K562 (cell line): Measurements from ENCODE around the gene RXRB. TPM values are rescaled to one million over a fixed set of nuclear protein-coding genes. Genes with fewer than 3 reads are reported as not detected.

Experiments used
- COPS2 ChIP-seq: fragments of 450-650 bp; conservative IDR thresholded peaks from 2 replicates; pipeline ENCODE4 v1.6.1; 2016; ENCODE audit warnings: mild to moderate bottlenecking, moderate library complexity
- CREM ChIP-seq: IDR thresholded peaks from 2 replicates; pipeline ENCODE4 v1.6.1; 2014; ENCODE audit warnings: antibody characterized with exemption, low read depth
- DDX20 ChIP-seq: fragments of 450-650 bp; IDR thresholded peaks from 2 replicates; pipeline ENCODE4 v1.6.1; 2016; ENCODE audit warnings: missing genetic modification characterization, low read depth, mild to moderate bottlenecking, missing compliant biosample characterization, moderate library complexity
- DEAF1 ChIP-seq: fragments of 450-650 bp; formaldehyde crosslinking; IDR thresholded peaks from 2 replicates; pipeline ENCODE4 v1.4.0; 2020; ENCODE audit warnings: mild to moderate bottlenecking, moderate library complexity
- ETV1 ChIP-seq: fragments of 450-650 bp; conservative IDR thresholded peaks from 2 replicates; pipeline ENCODE4 v1.6.1; 2016; ENCODE audit warnings: missing genetic modification characterization, control low read depth, low read depth, missing compliant biosample characterization
- EZH2 ChIP-seq: IDR thresholded peaks from 2 replicates; pipeline ENCODE4 v1.6.1; 2012; ENCODE audit warnings: low read depth, mild to moderate bottlenecking, inconsistent platforms, low read length, borderline replicate concordance
- FIP1L1 ChIP-seq: fragments of 200-400 bp; formaldehyde crosslinking; IDR thresholded peaks from 2 replicates; pipeline ENCODE4 v1.6.1; 2018; ENCODE audit warnings: mild to moderate bottlenecking, low read depth, low read length; ENCODE audit not compliant: poor library complexity, severe bottlenecking
- FOXK1 ChIP-seq: sonication (generic); formaldehyde crosslinking; IDR thresholded peaks from 2 replicates; pipeline ENCODE4 v1.8.0; 2022; ENCODE audit warnings: missing genetic modification reagents, mild to moderate bottlenecking, borderline replicate concordance
- MCM3 ChIP-seq: fragments of 450-650 bp; IDR thresholded peaks from 2 replicates; pipeline ENCODE4 v1.6.1; 2016
- POLR3A ChIP-seq: IDR thresholded peaks from 2 replicates; pipeline ENCODE4 v1.6.1; 2011; ENCODE audit warnings: borderline replicate concordance, mild to moderate bottlenecking, moderate library complexity; ENCODE audit not compliant: insufficient read length, insufficient read depth; ENCODE audit errors: extremely low read depth
- PTRF ChIP-seq: fragments of 450-650 bp; IDR thresholded peaks from 2 replicates; pipeline ENCODE4 v1.6.1; 2016; ENCODE audit warnings: mild to moderate bottlenecking, missing genetic modification characterization, missing compliant biosample characterization
- PTTG1 ChIP-seq: fragments of 450-650 bp; IDR thresholded peaks from 2 replicates; pipeline ENCODE4 v1.6.1; 2016; ENCODE audit warnings: low read depth, mild to moderate bottlenecking, missing genetic modification characterization, missing compliant biosample characterization
- PURB ChIP-seq: sonication (generic); formaldehyde crosslinking; IDR thresholded peaks from 2 replicates; pipeline ENCODE4 v1.9.0; 2021; ENCODE audit warnings: low read depth, mild to moderate bottlenecking, missing genetic modification reagents
- TAF7 ChIP-seq: fragments of 450-650 bp; IDR thresholded peaks from 2 replicates; pipeline ENCODE4 v1.6.1; 2016; ENCODE audit warnings: missing genetic modification characterization, missing compliant biosample characterization
- TCF7L2 ChIP-seq: fragments of 150-350 bp; IDR thresholded peaks from 2 replicates; pipeline ENCODE4 v1.6.1; 2016; ENCODE audit warnings: low read depth, mild to moderate bottlenecking, low read length, moderate library complexity
- XRCC5 ChIP-seq: fragments of 200-400 bp; formaldehyde crosslinking; IDR thresholded peaks from 2 replicates; pipeline ENCODE4 v1.6.1; 2017; ENCODE audit warnings: low read depth, mild to moderate bottlenecking, low read length
- ZBTB34 ChIP-seq: fragments of 250-450 bp; sonication (Bioruptor Pico); IDR thresholded peaks from 2 replicates; pipeline ENCODE4 v1.8.0; 2021; ENCODE audit warnings: mild to moderate bottlenecking, moderate library complexity
- ZKSCAN8 ChIP-seq: fragments of 200-800 bp; sonication (Bioruptor generic); IDR thresholded peaks from 2 replicates; pipeline ENCODE4 v1.6.1; 2016; ENCODE audit warnings: missing genetic modification characterization, missing compliant biosample characterization
- ZNF140 ChIP-seq: fragments of 250-450 bp; sonication (Bioruptor Pico); IDR thresholded peaks from 2 replicates; pipeline ENCODE4 v1.8.0; 2021; ENCODE audit warnings: moderate library complexity, mild to moderate bottlenecking, inconsistent platforms
- ZNF444 ChIP-seq: fragments of 250-450 bp; sonication (Bioruptor Pico); IDR thresholded peaks from 2 replicates; pipeline ENCODE4 v1.4.0; 2020; ENCODE audit warnings: mild to moderate bottlenecking, moderate library complexity
- ZNF766 ChIP-seq: fragments of 200-800 bp; sonication (Bioruptor generic); conservative IDR thresholded peaks from 2 replicates; pipeline ENCODE4 v1.6.1; 2016; ENCODE audit warnings: missing genetic modification characterization, missing compliant biosample characterization
- polyA plus RNA-seq, 8 experiments: library from polyadenylated mRNA; depleted of rRNA in 4 of 8; stranded (reverse) in 5 of 8; unstranded in 3 of 8; fragments of >200 nt; fragmentation: Nextera tagmentation in 2 of 8; fragmentation: Illumina TruSeq in 1 of 8; extraction: Ambion mirVana in 2 of 8; extraction: Trizol in 1 of 8; gene quantifications; 2 replicates each; pipeline versions ENCODE4 v1.2.1 to v1.2.3, GENCODE V29; 2011 to 2014; ENCODE audit warnings: inconsistent platforms in 1 of 8, missing spikeins in 1 of 8
- total RNA-seq, 7 experiments: library from RNA; depleted of rRNA in 6 of 7; stranded (reverse); fragments of >200 nt in 6 of 7; fragmentation: Illumina TruSeq in 2 of 7; extraction: Trizol in 2 of 7; gene quantifications; 2 replicates each; pipeline versions ENCODE4 v1.2.1 to v1.2.3, GENCODE V29; 2011 to 2021; ENCODE audit warnings: low replicate concordance in 1 of 7
- TF ChIP-seq, protein P1 (sequence below), 2 experiments: fragments of 150-350 bp in 1 of 2; IDR thresholded peaks; 2 replicates each; pipeline ENCODE4 v1.6.1; 2012 to 2016; ENCODE audit warnings: low read depth in 2 of 2, low read length in 2 of 2, mild to moderate bottlenecking in 1 of 2, moderate library complexity in 1 of 2

The RXRB gene
- total and polyA plus RNA-seq, 9 of the 15 experiments (the other 6 are each of a cell fraction or from before 2014, with no cell fraction given), result 0.76 to 35.5 (median 18.4) TPM

DNA sequence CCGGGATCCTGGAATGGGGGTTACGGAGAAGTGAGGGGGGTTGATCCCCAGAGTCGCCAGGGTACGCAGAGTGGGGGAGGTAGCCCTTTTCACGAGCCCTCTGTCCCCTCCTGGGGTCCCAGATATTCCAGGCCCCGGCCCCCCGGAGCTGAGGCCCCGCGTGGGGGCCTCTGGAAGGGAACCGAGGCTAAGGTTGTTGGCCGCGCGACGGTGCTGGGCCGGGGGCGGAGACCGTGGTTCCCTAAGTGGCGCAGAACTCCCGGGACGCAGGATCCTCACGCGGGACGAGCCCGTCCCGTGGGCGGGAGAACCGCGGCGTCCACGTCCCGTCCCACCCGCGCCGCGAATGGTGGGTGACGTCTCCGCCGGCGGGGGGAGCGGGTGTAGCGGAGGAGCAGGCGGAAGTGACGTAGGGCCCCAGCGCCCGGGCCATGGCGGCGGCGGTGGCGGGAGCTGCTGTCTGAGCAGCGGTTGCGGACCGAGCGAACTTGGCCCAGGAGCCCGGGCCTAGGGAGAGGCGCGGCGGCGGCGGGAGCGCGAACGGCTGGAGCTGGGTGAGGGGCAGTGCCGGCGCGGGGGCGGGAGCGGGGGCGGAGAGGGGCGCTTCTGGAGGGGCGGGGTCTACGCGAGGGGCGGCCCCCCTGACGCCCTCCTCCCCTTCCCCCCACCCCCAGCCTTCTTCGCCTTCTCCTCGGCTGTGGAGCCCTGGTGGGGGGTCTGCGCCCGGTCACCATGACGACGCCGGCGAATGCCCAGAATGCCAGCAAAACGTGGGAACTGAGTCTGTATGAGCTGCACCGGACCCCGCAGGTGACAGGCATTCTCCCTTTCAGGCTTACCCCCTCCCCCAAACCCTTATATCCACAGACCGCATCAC lies 7.9 kb upstream of the RXRB start, which contains the start of gene RING1 (continued):
- no peak for TF ChIP-seq PURB (CRISPR knock-in tag)
- no peak for TF ChIP-seq ZNF444 (CRISPR knock-in tag)
- TF ChIP-seq FOXK1 (CRISPR knock-in tag), result no peak
- TF ChIP-seq MCM3, result no peak
- no peak for TF ChIP-seq EZH2
- no peak for TF ChIP-seq ZNF140 (CRISPR knock-in tag)
- TF ChIP-seq XRCC5, result no peak
- TF ChIP-seq POLR3A, result no peak
- TF ChIP-seq TCF7L2, result no peak
- peak; percentile 73 for TF ChIP-seq ETV1 (tag)
- no peak for TF ChIP-seq TAF7
- TF ChIP-seq, protein P1, sequence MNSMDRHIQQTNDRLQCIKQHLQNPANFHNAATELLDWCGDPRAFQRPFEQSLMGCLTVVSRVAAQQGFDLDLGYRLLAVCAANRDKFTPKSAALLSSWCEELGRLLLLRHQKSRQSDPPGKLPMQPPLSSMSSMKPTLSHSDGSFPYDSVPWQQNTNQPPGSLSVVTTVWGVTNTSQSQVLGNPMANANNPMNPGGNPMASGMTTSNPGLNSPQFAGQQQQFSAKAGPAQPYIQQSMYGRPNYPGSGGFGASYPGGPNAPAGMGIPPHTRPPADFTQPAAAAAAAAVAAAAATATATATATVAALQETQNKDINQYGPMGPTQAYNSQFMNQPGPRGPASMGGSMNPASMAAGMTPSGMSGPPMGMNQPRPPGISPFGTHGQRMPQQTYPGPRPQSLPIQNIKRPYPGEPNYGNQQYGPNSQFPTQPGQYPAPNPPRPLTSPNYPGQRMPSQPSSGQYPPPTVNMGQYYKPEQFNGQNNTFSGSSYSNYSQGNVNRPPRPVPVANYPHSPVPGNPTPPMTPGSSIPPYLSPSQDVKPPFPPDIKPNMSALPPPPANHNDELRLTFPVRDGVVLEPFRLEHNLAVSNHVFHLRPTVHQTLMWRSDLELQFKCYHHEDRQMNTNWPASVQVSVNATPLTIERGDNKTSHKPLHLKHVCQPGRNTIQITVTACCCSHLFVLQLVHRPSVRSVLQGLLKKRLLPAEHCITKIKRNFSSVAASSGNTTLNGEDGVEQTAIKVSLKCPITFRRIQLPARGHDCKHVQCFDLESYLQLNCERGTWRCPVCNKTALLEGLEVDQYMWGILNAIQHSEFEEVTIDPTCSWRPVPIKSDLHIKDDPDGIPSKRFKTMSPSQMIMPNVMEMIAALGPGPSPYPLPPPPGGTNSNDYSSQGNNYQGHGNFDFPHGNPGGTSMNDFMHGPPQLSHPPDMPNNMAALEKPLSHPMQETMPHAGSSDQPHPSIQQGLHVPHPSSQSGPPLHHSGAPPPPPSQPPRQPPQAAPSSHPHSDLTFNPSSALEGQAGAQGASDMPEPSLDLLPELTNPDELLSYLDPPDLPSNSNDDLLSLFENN (IDR thresholded peaks at IDR 0.05; ENCODE audit: low read depth in 2 of 2, low read length in 2 of 2), result peak in 1 of 2 experiments; percentile 40; a peak in 1 of 4 replicates
- TF ChIP-seq DEAF1, result no peak
- TF ChIP-seq ZBTB34, result no peak
- no peak for TF ChIP-seq ZKSCAN8
- TF ChIP-seq PTTG1 (tag), result no peak
- 0 out of 2 replicates have a peak, but pooled peaks have one; percentile 48 for TF ChIP-seq ZNF766 (CRISPR knock-in tag)
- no peak for TF ChIP-seq DDX20
- TF ChIP-seq PTRF (tag), result no peak
- no peak for TF ChIP-seq COPS2
- peak; percentile 78 for TF ChIP-seq FIP1L1
- TF ChIP-seq CREM, result peak; percentile 100
